IPS-11a (cell line): ENCODE results near the gene KYNU.
"Not testable (repeated sequence)": the region's sequence is repeated elsewhere in the genome, so short reads cannot be mapped to it uniquely, and the experiment has no call there.

Experiments
- H3K4me3 ChIP-seq: one replicate; pipeline ENCODE4 v1.5.1; 2013; ENCODE audit warnings: low read depth, low read length, control low read depth

Gene KYNU

DNA sequence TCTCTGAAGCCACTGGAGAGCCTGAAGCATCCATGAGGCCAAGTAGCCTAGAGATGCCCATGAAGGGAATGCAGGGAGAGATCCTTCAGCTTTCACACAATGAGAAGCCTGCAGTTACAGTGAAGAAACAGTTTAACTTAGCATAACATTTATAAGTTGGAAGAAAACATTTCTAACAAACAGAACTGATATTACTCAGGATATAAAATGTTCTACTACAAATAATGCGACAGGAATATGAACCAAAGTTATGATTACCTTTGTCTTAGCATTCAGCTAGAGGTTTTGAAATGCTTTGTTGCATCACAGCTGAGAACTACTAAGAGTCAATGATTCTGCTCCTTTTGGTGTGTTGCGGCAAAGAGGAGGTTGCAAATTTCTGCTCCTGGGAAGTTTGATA lies 6.9 kb upstream of the KYNU start:
- H3K4me3 ChIP-seq, result no peak overlapping the region

GRCh38 chr2:142871396-142871795 lies 6.1 kb upstream of the KYNU start:
- H3K4me3 ChIP-seq, result no peak overlapping the region

DNA sequence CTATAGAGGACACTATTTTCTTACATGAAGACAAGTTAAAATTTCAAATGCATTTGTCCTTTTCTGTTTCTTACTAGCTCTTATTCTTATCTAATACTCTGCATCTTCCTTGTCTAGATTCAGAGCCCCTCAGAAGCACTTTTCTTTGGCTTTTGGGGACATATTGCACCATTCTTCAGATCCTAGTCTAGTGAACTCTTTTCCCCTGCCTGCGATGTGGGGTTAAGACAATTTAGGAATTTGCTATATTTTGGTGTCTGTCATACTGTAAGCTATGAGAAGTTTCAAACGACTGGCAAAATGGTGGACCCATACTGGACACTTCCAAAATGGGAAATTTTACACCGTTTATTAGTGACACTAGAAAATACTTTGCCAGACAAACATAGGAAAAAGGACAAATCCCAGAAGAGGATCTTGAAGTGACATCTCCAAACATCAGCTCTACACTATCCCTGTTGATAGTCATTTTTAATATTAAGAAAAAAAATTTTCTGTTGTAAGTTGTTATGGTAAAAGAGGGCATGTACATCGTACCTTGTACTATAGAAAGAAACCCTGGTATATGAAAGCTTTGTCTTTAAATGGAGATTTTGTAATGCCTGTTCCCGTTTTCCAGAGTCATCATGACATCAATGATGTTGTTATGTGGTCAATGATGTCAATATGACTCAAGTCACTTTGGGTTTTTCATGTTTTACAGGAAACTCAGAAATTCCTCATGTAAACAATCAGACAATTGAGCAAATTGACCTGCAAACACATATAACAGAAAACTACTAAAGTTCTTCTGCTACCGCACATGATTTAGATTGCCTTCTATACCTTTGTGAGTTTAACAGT lies 4.4 kb upstream of the KYNU start:
- H3K4me3 ChIP-seq, result no peak overlapping the region

DNA sequence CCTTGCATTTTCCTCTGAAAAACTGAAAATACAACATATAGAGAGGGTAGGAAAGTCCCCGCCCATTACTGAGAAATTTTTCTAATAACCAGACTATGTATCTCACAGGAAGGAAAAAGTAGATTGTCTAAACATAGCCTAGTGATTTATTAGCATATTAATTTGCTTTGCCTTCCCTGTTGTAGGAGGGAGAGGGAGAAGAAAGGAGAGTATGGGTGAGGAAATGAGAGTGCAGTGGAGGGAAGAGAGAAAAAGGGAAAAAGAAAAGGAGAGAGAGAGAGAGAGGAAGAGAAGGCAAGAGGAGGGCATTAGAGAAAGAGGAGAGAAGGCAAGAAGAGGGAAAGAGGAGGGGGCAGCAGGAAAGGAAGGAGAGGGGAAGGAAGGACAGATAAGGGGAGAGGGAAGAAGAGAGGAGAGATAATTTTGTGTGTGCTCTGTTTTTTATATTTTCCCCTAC lies 3.6 kb upstream of the KYNU start:
- H3K4me3 ChIP-seq, result no peak overlapping the region

GRCh38 chr2:142874293-142874814 lies 3.1 kb upstream of the KYNU start:
- H3K4me3 ChIP-seq, result no peak overlapping the region

DNA sequence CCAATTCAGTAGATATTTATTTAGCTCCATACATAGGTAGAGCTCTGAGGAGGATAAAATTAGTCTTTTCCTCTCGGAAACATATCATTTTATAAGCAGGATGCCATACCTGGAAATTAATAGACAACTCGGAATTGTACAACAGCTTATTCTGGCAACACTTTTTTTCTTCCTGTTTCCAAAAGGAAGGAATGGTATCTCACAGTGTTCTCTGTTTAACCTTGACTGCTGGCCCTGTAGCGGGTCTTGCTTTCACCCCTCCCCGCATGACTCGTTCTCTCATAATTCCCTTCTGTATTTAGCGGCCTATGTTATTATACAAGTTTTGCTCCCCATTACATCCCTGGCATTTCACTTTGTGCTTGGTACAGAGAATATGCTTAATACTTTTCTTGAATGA lies 2.5 kb upstream of the KYNU start:
- H3K4me3 ChIP-seq, result no peak overlapping the region

- H3K4me3 ChIP-seq, result no peak overlapping the region
Observed at GRCh38 chr2:142875652-142876051, 1.8 kb upstream of the KYNU start.

DNA sequence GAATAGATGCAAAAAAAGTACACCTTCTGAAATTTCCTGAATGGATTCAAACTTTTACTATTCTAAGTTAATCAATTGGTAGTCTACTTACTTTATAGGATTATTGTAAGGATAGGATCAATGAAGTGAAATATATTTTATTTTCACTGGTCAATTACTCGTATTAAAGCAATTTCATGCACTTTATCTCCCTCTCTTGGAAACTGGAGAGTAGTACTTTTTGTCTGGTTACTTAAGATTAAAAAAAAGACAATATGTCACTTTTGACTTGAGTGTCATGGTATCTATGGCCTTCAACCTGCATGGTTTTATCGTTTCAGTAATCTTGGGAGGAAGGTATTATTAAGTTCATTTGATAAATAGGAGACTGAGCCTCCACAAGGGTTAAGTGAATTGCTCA lies 1.0 kb upstream of the KYNU start:
- no peak overlapping the region for H3K4me3 ChIP-seq

DNA sequence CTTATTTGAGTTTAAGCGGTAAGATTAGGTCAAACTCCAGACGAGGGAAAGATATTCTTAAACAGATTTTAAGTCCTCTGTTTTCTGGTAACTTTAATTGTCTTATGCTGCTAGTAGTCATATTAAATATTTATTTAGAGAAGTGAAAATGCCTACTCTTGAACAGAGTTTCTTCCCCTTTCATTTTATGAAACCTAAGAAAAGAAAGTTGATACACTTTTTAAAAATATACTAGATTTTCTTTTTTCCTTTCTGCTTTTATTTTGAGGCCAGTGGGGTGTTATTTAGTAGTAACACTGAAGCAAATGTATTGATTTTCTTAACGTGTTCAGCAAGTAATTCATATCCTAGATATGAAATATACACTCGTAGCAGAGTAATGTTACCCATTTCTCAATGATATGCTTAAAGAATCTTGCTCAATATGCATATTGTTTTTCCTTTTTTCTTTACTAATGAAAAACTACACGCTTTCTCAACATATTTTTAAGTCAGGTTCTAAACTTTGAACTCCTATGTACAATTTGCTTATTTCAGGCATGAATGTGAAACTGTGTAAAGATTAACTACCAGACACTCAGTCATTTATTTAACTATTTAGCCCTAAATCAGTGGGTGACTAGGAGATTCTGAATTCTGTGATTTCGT lies 691 bp downstream of the KYNU start:
- H3K4me3 ChIP-seq, result no peak overlapping the region

GRCh38 chr2:142879151-142879550 lies 1.7 kb downstream of the KYNU start:
- no peak overlapping the region for H3K4me3 ChIP-seq

DNA sequence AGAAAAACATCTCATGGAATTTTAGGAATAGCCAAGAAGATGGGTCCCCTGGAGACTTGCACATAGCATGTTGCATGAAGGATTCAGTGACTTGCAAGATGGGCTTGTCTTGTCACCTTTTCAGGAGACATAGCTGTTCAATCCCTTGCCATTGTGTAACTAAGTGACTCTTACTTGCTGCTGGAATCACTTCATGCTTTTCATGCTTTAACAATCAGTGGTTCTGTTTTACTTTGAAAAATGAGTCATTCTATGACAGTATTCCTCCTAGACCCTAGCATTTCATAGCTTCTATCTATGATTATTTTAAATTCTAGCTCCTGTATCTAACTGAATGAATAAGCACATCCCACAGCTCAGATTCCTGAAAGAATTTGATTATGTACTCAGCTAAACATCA lies 2.8 kb downstream of the KYNU start:
- no peak overlapping the region for H3K4me3 ChIP-seq

DNA sequence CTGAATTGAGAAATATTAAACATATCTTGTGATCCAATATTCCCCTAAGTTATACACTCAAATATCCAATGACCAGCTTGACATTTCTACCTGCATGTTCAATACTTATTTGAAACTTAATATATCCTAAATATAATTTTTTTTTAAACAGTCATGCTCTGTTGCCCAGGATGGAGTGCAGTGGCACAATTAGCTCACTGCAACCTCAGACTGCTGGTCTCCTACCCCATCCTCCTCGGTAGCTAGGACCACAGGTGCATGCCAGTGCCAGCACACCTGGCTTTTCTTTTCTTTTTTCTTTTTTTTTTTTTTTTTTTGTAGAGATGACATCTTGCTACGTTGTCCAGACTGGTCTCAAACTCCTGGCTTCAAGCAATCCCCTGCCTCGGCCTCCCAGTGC lies 4.2 kb downstream of the KYNU start:
- H3K4me3 ChIP-seq, result no peak overlapping the region

- H3K4me3 ChIP-seq, result not testable (repeated sequence)
Observed at GRCh38 chr2:142882500-142882899, 5.0 kb downstream of the KYNU start.

DNA sequence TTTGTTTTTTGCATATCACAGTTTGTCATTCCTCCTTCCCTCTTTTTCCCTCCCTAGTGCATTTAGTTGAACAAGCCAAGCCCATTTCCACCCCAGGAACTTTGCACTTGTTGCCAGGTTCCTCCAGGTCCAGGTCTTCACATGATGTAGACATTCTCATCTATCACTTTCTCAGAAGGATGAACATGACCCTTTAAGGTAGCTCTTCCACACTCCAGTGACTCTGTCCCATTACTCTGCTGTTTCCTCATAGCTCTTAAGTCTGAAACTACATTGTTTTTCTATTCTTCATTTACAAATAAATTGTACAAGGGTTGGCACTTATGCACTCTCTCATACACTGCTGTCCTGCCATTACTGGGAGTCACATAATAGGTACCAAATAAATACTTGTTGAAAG lies 6.1 kb downstream of the KYNU start:
- H3K4me3 ChIP-seq, result no peak overlapping the region

DNA sequence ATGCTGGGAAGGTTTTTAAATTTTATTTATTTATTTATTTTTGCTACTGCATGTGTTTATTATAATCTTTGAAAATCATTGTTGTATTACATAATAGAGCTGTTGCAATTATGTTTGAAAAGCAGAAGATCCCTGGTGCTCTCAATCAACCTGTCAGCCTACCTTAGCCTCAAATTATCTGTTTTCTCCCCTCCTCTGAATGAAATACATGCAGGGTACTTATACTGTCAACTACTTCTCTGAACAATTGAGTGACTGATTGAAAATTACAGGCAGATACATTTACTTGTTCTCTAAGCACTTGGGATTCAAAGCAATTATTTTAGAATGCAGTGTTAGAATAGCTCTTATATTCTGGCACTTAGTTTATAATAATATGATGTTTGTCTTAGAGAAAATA lies 8.1 kb downstream of the KYNU start:
- no peak overlapping the region for H3K4me3 ChIP-seq

DNA sequence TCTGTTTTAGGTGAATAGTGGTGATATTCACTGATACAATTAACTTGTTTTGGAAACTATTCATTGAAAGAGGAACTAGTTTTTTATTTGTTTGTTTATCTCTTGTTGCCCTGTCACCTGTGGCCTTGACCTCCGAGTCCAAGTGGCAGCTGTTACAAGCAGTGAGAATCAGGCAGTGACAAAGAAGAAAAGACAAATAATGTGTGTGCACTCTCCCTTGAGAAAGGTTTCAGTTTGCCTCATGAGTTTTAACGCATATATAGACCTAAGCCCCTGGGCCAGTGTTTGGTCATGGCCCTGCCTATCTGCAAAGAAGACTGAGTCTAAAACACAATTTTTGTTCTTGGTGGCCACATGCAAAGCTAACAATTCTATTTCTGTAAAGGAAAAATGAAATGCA lies 15.3 kb downstream of the KYNU start:
- no peak overlapping the region for H3K4me3 ChIP-seq

DNA sequence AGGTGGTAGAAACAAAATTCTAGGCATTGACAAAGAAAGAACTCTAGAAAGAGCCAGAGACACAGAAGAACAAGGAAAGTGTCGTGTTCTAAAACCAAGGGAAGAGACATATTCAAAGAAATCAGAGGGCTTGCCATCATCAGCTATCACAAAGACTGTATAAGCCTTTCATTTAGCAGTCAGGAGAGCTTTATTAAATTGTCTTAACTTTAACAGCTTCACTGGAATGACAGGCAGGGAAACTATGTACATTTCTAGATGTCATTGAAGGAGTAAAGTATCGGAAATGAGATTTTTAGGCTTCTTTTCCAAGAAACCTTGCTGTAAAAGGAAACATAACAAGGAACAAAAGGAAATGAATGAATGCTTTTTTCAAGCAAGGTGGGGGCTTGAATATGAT lies 15.8 kb downstream of the KYNU start:
- H3K4me3 ChIP-seq, result no peak overlapping the region

DNA sequence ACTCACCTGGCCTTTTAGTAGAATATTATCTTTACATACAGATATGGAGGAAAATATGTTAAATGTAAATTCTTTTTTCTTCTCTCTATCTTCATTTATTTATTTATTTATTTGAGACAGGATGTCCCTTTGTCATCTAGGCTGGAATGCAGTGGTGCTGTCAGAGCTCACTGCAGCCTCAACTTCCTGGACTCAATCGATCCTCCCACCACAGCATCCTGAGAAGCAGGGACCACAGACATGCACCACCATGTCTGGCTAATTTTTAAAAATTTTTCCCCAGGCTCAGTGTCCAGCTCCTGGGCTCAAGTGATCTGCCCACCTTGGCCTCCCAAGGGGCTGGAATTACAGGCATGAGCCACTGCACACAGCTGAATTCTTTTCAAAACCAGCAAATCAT lies 20.3 kb downstream of the KYNU start:
- no peak overlapping the region for H3K4me3 ChIP-seq

GRCh38 chr2:142900327-142900726 lies 22.9 kb downstream of the KYNU start:
- not testable (repeated sequence) for H3K4me3 ChIP-seq

DNA sequence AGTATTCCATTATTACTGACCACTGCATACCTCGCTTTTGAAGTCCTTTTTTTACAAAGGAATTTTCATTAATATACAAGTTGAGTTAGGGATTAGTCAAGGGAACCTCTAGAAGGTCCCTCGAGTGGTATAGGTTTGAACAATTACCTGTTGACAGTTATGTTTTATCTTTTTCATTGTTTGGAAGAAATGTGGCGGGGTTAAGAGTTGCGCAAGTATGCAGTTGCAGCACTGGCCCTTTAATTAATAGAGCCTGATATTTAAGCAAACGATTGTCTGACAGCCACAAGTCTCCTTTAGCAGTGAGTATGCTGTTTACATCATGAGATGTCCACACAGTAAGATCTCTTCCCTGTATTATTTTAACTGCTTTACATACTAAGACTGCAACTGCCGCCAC lies 24.3 kb downstream of the KYNU start:
- no peak overlapping the region for H3K4me3 ChIP-seq

DNA sequence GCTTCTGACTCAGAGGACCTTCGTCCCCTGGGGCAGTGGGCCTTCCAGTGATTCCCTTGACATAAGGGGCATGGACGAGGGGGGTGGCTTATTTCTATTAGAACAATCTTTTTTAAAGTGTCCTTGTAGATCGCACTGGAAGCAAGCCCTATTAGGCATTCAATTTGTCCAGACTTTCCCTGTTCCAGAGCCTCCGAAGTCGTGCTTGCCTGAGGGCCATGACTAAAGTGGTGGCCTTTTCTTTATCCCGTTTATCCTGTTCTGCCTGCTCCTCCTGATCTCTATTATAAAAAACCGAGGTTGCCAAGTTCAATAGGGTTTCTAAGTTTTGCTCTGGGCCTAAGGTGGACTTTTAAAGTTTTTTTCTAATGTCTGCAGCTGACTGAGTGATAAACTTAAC lies 26.3 kb downstream of the KYNU start:
- not testable (repeated sequence) for H3K4me3 ChIP-seq

DNA sequence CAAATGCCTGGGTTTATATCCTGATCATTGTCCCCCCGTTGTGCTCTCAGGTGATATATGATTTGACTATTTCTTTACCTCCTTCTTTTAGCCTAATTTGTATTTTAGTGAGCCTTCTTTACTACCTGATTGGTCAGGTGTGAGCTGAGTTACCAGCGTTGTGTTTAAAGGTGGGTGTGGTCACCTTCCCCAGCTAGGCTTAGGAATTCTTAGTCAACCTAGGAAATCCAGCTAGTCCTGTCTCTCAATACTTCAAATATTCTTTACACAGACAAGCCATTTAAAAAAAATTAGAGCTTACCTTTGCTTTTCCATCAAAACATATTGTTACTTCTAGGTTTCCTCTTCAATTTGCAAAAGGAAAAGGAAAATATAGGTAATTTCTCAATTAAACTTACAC lies 30.2 kb downstream of the KYNU start:
- H3K4me3 ChIP-seq, result no peak overlapping the region
